ENCODE results near the gene SLC44A1.
"Not testable (repeated sequence)": the region's sequence is repeated elsewhere in the genome, so short reads cannot be mapped to it uniquely, and the experiment has no call there.

SLC44A1 gene

GRCh38 chr9:105238302-105238701, 6.1 kb upstream of the SLC44A1 start:
- DNase-seq: no peak
- in situ Hi-C loops (cut with HindIII; ENCODE audit: low pct_ligation_motif_present, low pct_unique_long_range_greater_than_20kb, low sequenced_read_pairs): no loop called here

GRCh38 chr9:105241356-105242043, 3.0 kb upstream of the SLC44A1 start:
- in situ Hi-C loops (cut with HindIII; ENCODE audit: low pct_ligation_motif_present, low pct_unique_long_range_greater_than_20kb, low sequenced_read_pairs): no loop called here
- DNase-seq: no peak

GRCh38 chr9:105242062-105242461, 2.4 kb upstream of the SLC44A1 start:
- in situ Hi-C loops (cut with HindIII; ENCODE audit: low pct_ligation_motif_present, low pct_unique_long_range_greater_than_20kb, low sequenced_read_pairs): no loop called here
- DNase-seq: no peak

- no peak for DNase-seq
- in situ Hi-C loops (cut with HindIII; ENCODE audit: low pct_ligation_motif_present, low pct_unique_long_range_greater_than_20kb, low sequenced_read_pairs): no loop called here
Observed at GRCh38 chr9:105242557-105242956, 1.9 kb upstream of the SLC44A1 start.

- in situ Hi-C loops (cut with HindIII; ENCODE audit: low pct_ligation_motif_present, low pct_unique_long_range_greater_than_20kb, low sequenced_read_pairs): no loop called here
- no peak for DNase-seq
Observed at GRCh38 chr9:105243015-105243686, 1.3 kb upstream of the SLC44A1 start.

- in situ Hi-C loops (cut with HindIII; ENCODE audit: low pct_ligation_motif_present, low pct_unique_long_range_greater_than_20kb, low sequenced_read_pairs): no loop called here
- no peak for DNase-seq
Observed at GRCh38 chr9:105244734-105245028, 230 bp downstream of the SLC44A1 start.

GRCh38 chr9:105245029-105245890, 809 bp downstream of the SLC44A1 start:
- in situ Hi-C loops (cut with HindIII; ENCODE audit: low pct_ligation_motif_present, low pct_unique_long_range_greater_than_20kb, low sequenced_read_pairs): no loop called here

GRCh38 chr9:105245891-105246161, 1.4 kb downstream of the SLC44A1 start:
- no peak for DNase-seq
- in situ Hi-C loops (cut with HindIII; ENCODE audit: low pct_ligation_motif_present, low pct_unique_long_range_greater_than_20kb, low sequenced_read_pairs): no loop called here

More at GRCh38 chr9:105245029-105245890, 809 bp downstream of the SLC44A1 start:
- DNase-seq: peak; percentile 44

GRCh38 chr9:105246656-105247173, 2.3 kb downstream of the SLC44A1 start:
- in situ Hi-C loops (cut with HindIII; ENCODE audit: low pct_ligation_motif_present, low pct_unique_long_range_greater_than_20kb, low sequenced_read_pairs): no loop called here
- DNase-seq: no peak

- in situ Hi-C loops (cut with HindIII; ENCODE audit: low pct_ligation_motif_present, low pct_unique_long_range_greater_than_20kb, low sequenced_read_pairs): no loop called here
Observed at GRCh38 chr9:105248691-105249090, 4.2 kb downstream of the SLC44A1 start.

GRCh38 chr9:105251133-105251532, 6.7 kb downstream of the SLC44A1 start:
- DNase-seq: no peak
- in situ Hi-C loops (cut with HindIII; ENCODE audit: low pct_ligation_motif_present, low pct_unique_long_range_greater_than_20kb, low sequenced_read_pairs): no loop called here

More at GRCh38 chr9:105248691-105249090, 4.2 kb downstream of the SLC44A1 start:
- DNase-seq: no peak

GRCh38 chr9:105251733-105252404, 7.4 kb downstream of the SLC44A1 start:
- in situ Hi-C loops (cut with HindIII; ENCODE audit: low pct_ligation_motif_present, low pct_unique_long_range_greater_than_20kb, low sequenced_read_pairs): no loop called here
- no peak for DNase-seq

GRCh38 chr9:105252405-105252756, 7.9 kb downstream of the SLC44A1 start:
- DNase-seq: no peak
- in situ Hi-C loops (cut with HindIII; ENCODE audit: low pct_ligation_motif_present, low pct_unique_long_range_greater_than_20kb, low sequenced_read_pairs): no loop called here

- DNase-seq: no peak
- in situ Hi-C loops (cut with HindIII; ENCODE audit: low pct_ligation_motif_present, low pct_unique_long_range_greater_than_20kb, low sequenced_read_pairs): no loop called here
Observed at GRCh38 chr9:105254226-105254625, 9.8 kb downstream of the SLC44A1 start.

- in situ Hi-C loops (cut with HindIII; ENCODE audit: low pct_ligation_motif_present, low pct_unique_long_range_greater_than_20kb, low sequenced_read_pairs): no loop called here
- DNase-seq: no peak
Observed at GRCh38 chr9:105255421-105255820, 11.0 kb downstream of the SLC44A1 start.

GRCh38 chr9:105256569-105256968, 12.1 kb downstream of the SLC44A1 start:
- in situ Hi-C loops (cut with HindIII; ENCODE audit: low pct_ligation_motif_present, low pct_unique_long_range_greater_than_20kb, low sequenced_read_pairs): not testable (repeated sequence)

GRCh38 chr9:105257809-105258208, 13.4 kb downstream of the SLC44A1 start:
- in situ Hi-C loops (cut with HindIII; ENCODE audit: low pct_ligation_motif_present, low pct_unique_long_range_greater_than_20kb, low sequenced_read_pairs): no loop called here
- no peak for DNase-seq

More at GRCh38 chr9:105256569-105256968, 12.1 kb downstream of the SLC44A1 start:
- not testable (repeated sequence) for DNase-seq

- in situ Hi-C loops (cut with HindIII; ENCODE audit: low pct_ligation_motif_present, low pct_unique_long_range_greater_than_20kb, low sequenced_read_pairs): no loop called here
- DNase-seq: no peak
Observed at GRCh38 chr9:105258225-105258737, 13.8 kb downstream of the SLC44A1 start.

GRCh38 chr9:105259274-105259673, 14.8 kb downstream of the SLC44A1 start:
- DNase-seq: no peak
- in situ Hi-C loops (cut with HindIII; ENCODE audit: low pct_ligation_motif_present, low pct_unique_long_range_greater_than_20kb, low sequenced_read_pairs): no loop called here

Data from ACHN (cell line).